Gastrocnemius medialis (tissue), 4 donors: ENCODE data around the gene UCK2.

Source experiments
- CTCF ChIP-seq, 5 experiments: fragments of 450-650 bp in 3 of 5; fragments of 200-600 bp in 2 of 5; sonication (generic) in 2 of 5; IDR thresholded peaks in 4 of 5; conservative IDR thresholded peaks in 1 of 5; 1 replicate in 4 of 5; 2 replicates in 1 of 5; pipeline ENCODE4 v1.5.1; 2016 to 2019; ENCODE audit warnings: antibody characterized with exemption in 5 of 5, mild to moderate bottlenecking in 3 of 5, moderate library complexity in 3 of 5
- POLR2A ChIP-seq, 2 donors: fragments of 450-650 bp; IDR thresholded peaks; one replicate each; pipeline ENCODE4 v1.6.1; 2017; ENCODE audit warnings: antibody characterized with exemption in 2 of 2, mild to moderate bottlenecking in 2 of 2, moderate library complexity in 2 of 2

- TF ChIP-seq CTCF (IDR thresholded peaks at IDR 0.05 in 4 of 5, conservative IDR thresholded peaks at IDR 0.05 in 1 of 5) (no peak), POLR2A (IDR thresholded peaks at IDR 0.05) (no peak)
Measured at GRCh38 chr1:165836664-165837482, 9.5 kb downstream of the UCK2 start.
